CD4-positive, CD25-positive, alpha-beta regulatory T cell (primary cell): ENCODE data around the gene UBQLN3. TPM values are rescaled to one million over a fixed set of nuclear protein-coding genes. Genes with fewer than 3 reads are reported as not detected.

Experiments used
- ATAC-seq, 2 donors: fragments of 150-1000 bp; cut with Tn5 transposase; one replicate each; pipeline ENCODE4 v1.10.0; 2021; ENCODE audit warnings: low read depth in 2 of 2, moderate number of reproducible peaks in 2 of 2, moderate library complexity in 1 of 2
- DNase-seq, 3 donors: peaks; one replicate each; pipeline versions ENCODE4 v3.0.0 to v3.0.0-alpha.2; 2012 to 2022; ENCODE audit warnings: mixed read lengths in 1 of 3
- H3K27ac ChIP-seq: one replicate; pipeline ENCODE4 v1.7.0; 2013; ENCODE audit warnings: mild to moderate bottlenecking, low read length; ENCODE audit not compliant: insufficient read depth, poor library complexity, severe bottlenecking
- H3K27me3 ChIP-seq: one replicate; pipeline ENCODE4 v1.7.0; 2013; ENCODE audit warnings: low read length; ENCODE audit not compliant: control insufficient read depth, insufficient read depth
- H3K36me3 ChIP-seq: one replicate; pipeline ENCODE4 v1.7.0; 2013; ENCODE audit warnings: mild to moderate bottlenecking, low read length, moderate library complexity; ENCODE audit not compliant: control insufficient read depth, insufficient read depth
- H3K4me1 ChIP-seq: 2 replicates; pipeline ENCODE4 v1.7.0; 2013; ENCODE audit warnings: mild to moderate bottlenecking, low read length; ENCODE audit not compliant: insufficient read depth, control insufficient read depth, poor library complexity, severe bottlenecking
- H3K4me3 ChIP-seq: one replicate; pipeline ENCODE4 v1.7.0; 2013; ENCODE audit warnings: low read depth, mild to moderate bottlenecking, low read length, moderate library complexity
- H3K9me3 ChIP-seq, 2 experiments: 1 replicate in 1 of 2; 2 replicates in 1 of 2; pipeline ENCODE4 v1.7.0; 2013; ENCODE audit warnings: low read length in 2 of 2, mild to moderate bottlenecking in 1 of 2, moderate library complexity in 1 of 2; ENCODE audit not compliant: control insufficient read depth in 2 of 2
- H3K27ac Mint-ChIP-seq, 3 donors: one replicate each; pipeline ENCODE4 v1.8.0; 2020 to 2022; ENCODE audit warnings: mild to moderate bottlenecking in 3 of 3, mixed read lengths in 3 of 3, moderate library complexity in 2 of 3
- H3K27me3 Mint-ChIP-seq: one replicate; pipeline ENCODE4 v1.8.0; 2022; ENCODE audit warnings: mild to moderate bottlenecking, mixed read lengths
- H3K36me3 Mint-ChIP-seq: one replicate; pipeline ENCODE4 v1.8.0; 2020; ENCODE audit warnings: mixed read lengths
- H3K4me1 Mint-ChIP-seq, 4 donors: one replicate each; pipeline ENCODE4 v1.8.0; 2020 to 2022; ENCODE audit warnings: mixed read lengths in 4 of 4, mild to moderate bottlenecking in 1 of 4
- H3K4me3 Mint-ChIP-seq, 4 donors: one replicate each; pipeline ENCODE4 v1.8.0; 2020 to 2022; ENCODE audit warnings: mild to moderate bottlenecking in 4 of 4, mixed read lengths in 4 of 4, moderate library complexity in 3 of 4
- H3K9me3 Mint-ChIP-seq, 7 donors: one replicate each; pipeline ENCODE4 v1.8.0; 2020 to 2022; ENCODE audit warnings: mixed read lengths in 7 of 7, mild to moderate bottlenecking in 3 of 7, moderate library complexity in 2 of 7
- polyA plus RNA-seq, 4 donors: library from polyadenylated mRNA; unstranded; fragments of 300-500 nt; fragmentation: Illumina TruSeq; gene quantifications; one replicate each; pipeline ENCODE4 v1.2.3, GENCODE V29; 2021
- total RNA-seq: library from RNA; stranded (reverse); gene quantifications from one replicate; pipeline ENCODE4 v1.2.3, GENCODE V29; 2022

The UBQLN3 gene
- total and polyA plus RNA-seq, 5 donors from 2014 or later: 0.49 TPM; not detected in 4

DNA sequence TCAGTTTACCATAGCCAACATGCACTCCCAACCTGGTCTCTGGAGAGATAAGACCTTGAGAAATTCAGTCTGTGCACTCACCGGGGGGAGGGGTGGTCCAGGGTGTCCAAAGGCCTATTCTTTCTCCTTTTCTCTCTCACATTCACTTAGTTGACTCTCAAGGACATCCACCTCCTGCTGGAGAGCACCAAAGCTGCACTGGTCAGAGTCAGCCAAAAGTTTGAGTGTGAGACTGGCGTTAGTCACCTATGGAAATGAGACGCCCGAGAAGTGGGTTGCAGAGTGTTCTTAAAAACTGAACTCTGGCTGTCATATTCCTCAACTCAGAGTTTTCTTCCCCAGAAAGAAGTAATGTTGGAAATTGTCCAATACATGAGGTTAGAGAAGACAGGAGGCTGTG, 11.8 kb upstream of the UBQLN3 start:
- ATAC-seq (no peak), DNase-seq (no peak)
- Mint-ChIP-seq H3K27me3 (no peaks in the 10 kb centered on the region), H3K36me3 (no peaks in the 10 kb centered on the region), H3K4me1 (no peaks in the 10 kb centered on the region), H3K4me3 (no peak overlapping the region), H3K9me3 (peaks cover 0 to 1% (median 0%) of the 10 kb centered on the region in 7 donors), H3K27ac (no peak overlapping the region)
- Histone ChIP-seq H3K36me3 (no peaks in the 10 kb centered on the region), H3K27ac (no peak overlapping the region), H3K27me3 (no peaks in the 10 kb centered on the region), H3K9me3 (no peaks in the 10 kb centered on the region), H3K4me3 (no peak overlapping the region), H3K4me1 (no peaks in the 10 kb centered on the region)

DNA sequence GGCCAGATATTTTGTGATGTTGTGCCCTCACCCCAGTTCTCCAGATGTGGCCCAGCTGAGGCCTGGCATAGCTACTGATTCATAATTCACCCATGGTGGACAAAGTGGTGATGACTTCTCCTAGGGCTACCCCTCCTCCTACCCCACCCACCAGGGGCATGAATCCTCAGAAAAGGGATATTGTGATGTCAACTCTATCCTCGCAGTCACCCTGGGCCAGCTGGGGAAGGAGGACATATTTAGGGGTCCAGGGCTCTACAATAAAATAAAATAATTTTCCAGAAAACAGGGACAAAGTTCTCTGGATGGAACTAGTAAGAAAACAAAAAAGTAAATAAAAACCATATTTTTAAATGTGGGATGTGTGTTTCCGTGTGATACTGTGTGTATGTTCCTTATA, 6.8 kb upstream of the UBQLN3 start, which contains the start of gene UBQLNL:
Gene UBQLNL (minus strand): TSS at position 101 of the 400 bp plus-strand sequence. CDS start 258 bp downstream, outside the sequence.
- Mint-ChIP-seq H3K4me1 (no peaks in the 10 kb centered on the region), H3K9me3 (peaks cover 0 to 2% (median 0%) of the 10 kb centered on the region in 7 donors), H3K27ac (no peak within 1 kb of the TSS), H3K27me3 (peaks cover 7% of the 10 kb centered on the region), H3K4me3 (no peak within 1 kb of the TSS), H3K36me3 (no peaks in the 10 kb centered on the region)
- H3K27me3 ChIP-seq: no peaks in the 10 kb centered on the region
- no peak for DNase-seq
- H3K4me3 ChIP-seq: no peak within 1 kb of the TSS
- H3K4me1 ChIP-seq: no peaks in the 10 kb centered on the region
- H3K36me3 ChIP-seq: no peaks in the 10 kb centered on the region
- H3K27ac ChIP-seq: no peak within 1 kb of the TSS
- no peaks in the 10 kb centered on the region for H3K9me3 ChIP-seq
- ATAC-seq: no peak

DNA sequence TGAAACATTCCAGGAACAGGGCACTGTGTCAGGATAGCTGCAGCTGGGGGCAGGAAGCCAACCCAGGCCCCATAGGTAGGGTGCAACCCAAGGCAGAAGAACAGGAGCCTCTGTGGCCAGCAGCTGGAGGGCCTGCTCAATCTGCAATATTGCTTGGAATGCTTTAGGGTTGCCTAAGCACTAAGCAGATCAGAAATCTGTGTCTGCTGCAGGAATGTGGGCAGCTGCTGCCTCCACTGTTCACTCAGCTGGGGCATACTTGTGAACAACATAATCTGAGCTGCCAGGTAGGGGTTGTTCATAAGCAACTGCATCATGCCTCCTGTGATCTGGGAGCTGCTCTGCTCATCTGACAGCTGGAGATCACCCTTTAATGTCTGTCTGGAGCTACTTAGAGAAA, 5.1 kb upstream of the UBQLN3 start:
- H3K4me1 Mint-ChIP-seq: no peaks in the 10 kb centered on the region
- H3K27ac Mint-ChIP-seq: no peak overlapping the region
- no peak for ATAC-seq

DNA sequence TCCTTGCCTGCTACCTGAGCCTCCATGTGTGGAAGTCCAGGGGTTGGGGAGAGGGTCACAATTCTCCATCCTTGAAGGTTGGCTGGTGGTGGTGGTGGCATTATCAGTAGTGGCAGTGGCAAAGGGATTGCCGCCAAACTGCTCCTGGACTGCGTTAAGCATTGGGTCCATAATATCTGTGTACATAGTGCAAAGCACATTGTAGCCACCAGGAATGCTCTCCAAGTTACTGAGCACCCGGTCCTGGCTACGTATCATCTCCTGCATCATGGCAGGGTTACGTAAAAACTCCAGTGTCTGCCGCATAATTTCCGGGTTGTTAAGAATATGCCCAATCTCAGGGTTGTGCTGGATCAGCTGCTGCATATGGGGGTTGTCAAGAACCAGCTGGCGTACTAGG, 1.2 kb downstream of the UBQLN3 start:
- H3K36me3 ChIP-seq: no peaks in the 10 kb centered on the region
- no peak overlapping the region for H3K27ac Mint-ChIP-seq
- no peaks in the 10 kb centered on the region for H3K27me3 ChIP-seq
- H3K9me3 ChIP-seq: no peaks in the 10 kb centered on the region
- H3K36me3 Mint-ChIP-seq: no peaks in the 10 kb centered on the region
- H3K4me1 ChIP-seq: no peaks in the 10 kb centered on the region
- H3K27ac ChIP-seq: no peak overlapping the region
- DNase-seq (no peak), ATAC-seq (no peak)
- H3K4me1 Mint-ChIP-seq: no peaks in the 10 kb centered on the region
- H3K4me3 ChIP-seq: no peak overlapping the region
- H3K4me3 Mint-ChIP-seq: no peak overlapping the region
- H3K9me3 Mint-ChIP-seq: peaks cover 0 to 2% (median 0%) of the 10 kb centered on the region in 7 donors
- H3K27me3 Mint-ChIP-seq: peaks cover 7% of the 10 kb centered on the region

More for the DNA sequence above, 5.1 kb upstream of the UBQLN3 start:
- Mint-ChIP-seq H3K27me3 (peaks cover 7% of the 10 kb centered on the region), H3K4me3 (no peak overlapping the region), H3K36me3 (no peaks in the 10 kb centered on the region), H3K9me3 (peaks cover 0 to 2% (median 0%) of the 10 kb centered on the region in 7 donors)
- H3K9me3 ChIP-seq: no peaks in the 10 kb centered on the region
- H3K36me3 ChIP-seq: no peaks in the 10 kb centered on the region
- no peak for DNase-seq
- no peaks in the 10 kb centered on the region for H3K27me3 ChIP-seq
- H3K27ac ChIP-seq: no peak overlapping the region
- H3K4me3 ChIP-seq: no peak overlapping the region
- H3K4me1 ChIP-seq: no peaks in the 10 kb centered on the region

DNA sequence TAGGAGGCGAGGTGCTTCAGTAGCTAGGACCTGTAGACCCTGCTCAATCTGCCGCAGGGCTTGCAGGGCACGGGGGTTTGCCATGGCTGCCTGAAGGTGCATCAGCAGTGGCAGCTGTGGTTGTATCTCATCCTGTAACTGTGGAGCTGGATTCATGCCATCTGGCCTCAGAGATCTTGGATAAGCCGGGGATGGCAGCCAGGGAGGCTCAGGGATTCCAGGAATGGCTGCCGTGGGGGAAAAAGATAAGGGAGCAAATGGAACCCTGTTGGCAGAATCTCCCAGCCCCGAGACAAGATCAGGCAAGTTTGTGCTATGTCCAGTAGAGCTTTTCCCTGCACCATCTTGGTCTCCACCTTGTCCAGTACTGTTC, 1.8 kb downstream of the UBQLN3 start:
- Mint-ChIP-seq H3K27me3 (peaks cover 1% of the 10 kb centered on the region), H3K27ac (no peak overlapping the region), H3K9me3 (no peaks in the 10 kb centered on the region), H3K4me3 (no peak overlapping the region), H3K36me3 (no peaks in the 10 kb centered on the region), H3K4me1 (no peaks in the 10 kb centered on the region)
- Histone ChIP-seq H3K27me3 (no peaks in the 10 kb centered on the region), H3K4me1 (no peaks in the 10 kb centered on the region), H3K9me3 (no peaks in the 10 kb centered on the region), H3K4me3 (no peak overlapping the region), H3K27ac (no peak overlapping the region), H3K36me3 (no peaks in the 10 kb centered on the region)
- ATAC-seq: no peak
- DNase-seq: no peak

DNA sequence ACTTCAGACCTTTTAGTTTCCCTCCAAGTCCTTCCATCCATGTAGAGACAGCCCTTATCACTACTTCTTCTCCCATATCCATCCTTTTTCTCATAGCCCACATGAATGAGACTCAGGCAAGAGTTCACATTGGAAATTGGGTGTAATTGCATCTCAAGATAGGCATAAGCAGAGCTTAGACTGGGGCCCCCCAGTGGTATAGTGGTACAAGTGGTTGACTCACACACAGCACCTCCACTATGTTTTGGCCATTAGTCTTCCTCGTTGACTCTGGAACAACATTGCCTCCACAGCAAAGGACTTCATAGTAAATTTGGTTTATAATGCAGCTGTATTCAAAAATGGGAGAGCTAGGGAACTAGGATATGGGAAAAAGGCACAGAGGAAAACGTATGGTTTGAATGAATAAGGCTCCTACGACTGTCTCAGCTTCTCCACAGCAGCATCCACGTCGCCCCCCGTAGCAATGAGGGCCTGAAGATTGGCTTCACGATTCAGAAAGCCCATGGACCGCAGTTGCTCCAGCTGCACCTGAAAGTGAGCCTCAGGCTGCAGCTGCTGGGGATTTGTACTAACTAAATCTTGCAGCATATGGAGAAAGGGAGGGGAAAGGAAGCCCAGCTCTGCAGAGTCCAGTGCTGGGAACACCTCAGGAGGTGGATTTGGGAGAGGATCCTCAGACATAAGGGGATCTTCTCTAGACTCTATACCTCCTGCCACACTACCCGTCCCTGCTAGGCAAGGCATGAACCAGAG, 2.4 kb downstream of the UBQLN3 start:
- ATAC-seq (no peak), DNase-seq (no peak)
- Mint-ChIP-seq H3K27me3 (no peaks in the 10 kb centered on the region), H3K4me1 (no peaks in the 10 kb centered on the region), H3K9me3 (no peaks in the 10 kb centered on the region), H3K36me3 (no peaks in the 10 kb centered on the region), H3K4me3 (no peak overlapping the region), H3K27ac (no peak overlapping the region)
- Histone ChIP-seq H3K27me3 (no peaks in the 10 kb centered on the region), H3K4me1 (no peaks in the 10 kb centered on the region), H3K27ac (no peak overlapping the region), H3K36me3 (no peaks in the 10 kb centered on the region), H3K4me3 (no peak overlapping the region), H3K9me3 (no peaks in the 10 kb centered on the region)

DNA sequence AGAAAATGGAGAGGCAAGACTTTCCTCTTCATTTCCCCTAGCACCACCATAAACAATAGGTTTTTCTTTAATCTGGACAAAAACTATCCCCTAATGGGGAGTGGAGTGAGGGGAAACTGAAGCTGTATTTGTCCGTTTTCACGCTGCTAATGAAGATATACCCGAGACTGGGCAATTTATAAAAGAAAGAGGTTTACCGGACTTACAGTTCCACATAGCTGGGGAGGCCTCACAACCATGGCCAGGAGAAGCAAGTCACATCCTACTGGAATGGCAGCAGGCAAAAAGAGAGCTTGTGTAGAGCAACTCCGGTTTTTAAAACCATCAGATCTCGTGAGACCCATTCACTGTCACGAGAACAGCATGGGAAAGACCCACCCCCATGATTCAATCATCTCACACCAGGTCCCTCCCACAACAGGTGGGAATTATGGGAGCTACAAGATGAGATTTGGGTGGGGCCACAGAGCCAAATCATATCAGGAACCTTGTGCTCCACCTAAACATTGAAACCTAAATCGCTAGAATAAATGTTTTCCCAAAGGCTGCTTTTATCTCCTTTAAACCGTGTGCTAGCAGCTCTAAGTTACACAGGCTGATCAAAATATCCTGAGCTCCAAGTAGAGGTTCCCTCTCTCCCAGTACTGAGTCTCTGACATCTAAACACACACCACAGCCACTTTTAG, 4.3 kb downstream of the UBQLN3 start:
- H3K4me3 Mint-ChIP-seq: no peak overlapping the region
- no peaks in the 10 kb centered on the region for H3K4me1 Mint-ChIP-seq
- DNase-seq (no peak), ATAC-seq (no peak)
- no peaks in the 10 kb centered on the region for H3K9me3 ChIP-seq
- H3K27me3 ChIP-seq: no peaks in the 10 kb centered on the region
- no peak overlapping the region for H3K27ac ChIP-seq
- H3K36me3 ChIP-seq: no peaks in the 10 kb centered on the region
- no peaks in the 10 kb centered on the region for H3K9me3 Mint-ChIP-seq
- no peaks in the 10 kb centered on the region for H3K36me3 Mint-ChIP-seq
- H3K4me1 ChIP-seq: no peaks in the 10 kb centered on the region
- H3K27me3 Mint-ChIP-seq: no peaks in the 10 kb centered on the region
- H3K4me3 ChIP-seq: no peak overlapping the region
- no peak overlapping the region for H3K27ac Mint-ChIP-seq
